IPS-NIHi7 (cell line): ENCODE measurements around the gene APOD.
A peak's percentile ranks its signal among the peaks of the same experiment; 100 is the strongest.

ENCODE experiments used
- DNase-seq: peaks from one replicate; pipeline ENCODE4 v3.0.0; 2012; ENCODE audit warnings: mixed read lengths; ENCODE audit errors: extremely low spot score

APOD gene

GRCh38 chr3:195554458-195554857 is 29.3 kb downstream of the APOD start:
- no peak for DNase-seq

- no peak for DNase-seq
Measured at GRCh38 chr3:195553268-195553667, 30.5 kb downstream of the APOD start.

GRCh38 chr3:195551381-195551978 is 32.3 kb downstream of the APOD start:
- DNase-seq = no peak

GRCh38 chr3:195550723-195551122 is 33.0 kb downstream of the APOD start:
- no peak for DNase-seq

GRCh38 chr3:195549931-195550519 is 33.7 kb downstream of the APOD start:
- no peak for DNase-seq

GRCh38 chr3:195548987-195549386 is 34.8 kb downstream of the APOD start:
- no peak for DNase-seq

- no peak for DNase-seq
Measured at GRCh38 chr3:195548501-195548900, 35.2 kb downstream of the APOD start.

- no peak for DNase-seq
Measured at GRCh38 chr3:195548006-195548405, 35.7 kb downstream of the APOD start.

- no peak for DNase-seq
Measured at GRCh38 chr3:195546130-195546560, 37.6 kb downstream of the APOD start.

GRCh38 chr3:195544634-195545033 is 39.1 kb downstream of the APOD start:
- DNase-seq = no peak

- no peak for DNase-seq
Measured at GRCh38 chr3:195544230-195544536, 39.6 kb downstream of the APOD start.

- peak; percentile 48 for DNase-seq
Measured at GRCh38 chr3:195543500-195544229, 40.1 kb downstream of the APOD start.

GRCh38 chr3:195542698-195543499 is 40.8 kb downstream of the APOD start, which contains the start of gene PPP1R2:
Gene PPP1R2, minus strand, starts transcription at chr3:195543325. Its CDS starts 300 bp downstream, at chr3:195543025.
- DNase-seq = peak; percentile 96

GRCh38 chr3:195542316-195542697 is 41.4 kb downstream of the APOD start:
- DNase-seq = no peak

- no peak for DNase-seq
Measured at GRCh38 chr3:195540511-195540910, 43.2 kb downstream of the APOD start.

GRCh38 chr3:195540027-195540426 is 43.7 kb downstream of the APOD start:
- DNase-seq = no peak

- DNase-seq = no peak
Measured at GRCh38 chr3:195539479-195539878, 44.3 kb downstream of the APOD start.

- no peak for DNase-seq
Measured at GRCh38 chr3:195537995-195538394, 45.7 kb downstream of the APOD start.

- DNase-seq = no peak
Measured at GRCh38 chr3:195535293-195535692, 48.4 kb downstream of the APOD start.

GRCh38 chr3:195532834-195533233 is 50.9 kb downstream of the APOD start:
- DNase-seq = no peak

- no peak for DNase-seq
Measured at GRCh38 chr3:195532345-195532744, 51.4 kb downstream of the APOD start.

GRCh38 chr3:195531683-195532082 is 52.1 kb downstream of the APOD start:
- DNase-seq = no peak
